Mesenchymal stem cell (in vitro differentiated cells and primary cell): ENCODE measurements around the gene JMJD8.

Experiments
- DNase-seq: peaks from one replicate; pipeline ENCODE4 v3.0.0-alpha.2; 2013
- H2AFZ ChIP-seq: one replicate; pipeline ENCODE4 v1.6.1; 2013; ENCODE audit warnings: low read depth, mild to moderate bottlenecking, control low read depth, inconsistent platforms, low read length, moderate library complexity
- H2AK5ac ChIP-seq: 2 replicates; pipeline ENCODE4 v1.6.1; 2013; ENCODE audit warnings: low read length, moderate library complexity, mild to moderate bottlenecking, inconsistent platforms; ENCODE audit not compliant: severe bottlenecking
- H2BK120ac ChIP-seq: one replicate; pipeline ENCODE4 v1.6.1; 2013; ENCODE audit warnings: low read depth, mild to moderate bottlenecking, inconsistent platforms, low read length, moderate library complexity
- H2BK12ac ChIP-seq, 2 experiments: one replicate each; pipeline ENCODE4 v1.6.1; 2013; ENCODE audit warnings: inconsistent platforms in 2 of 2, low read length in 2 of 2, mild to moderate bottlenecking in 2 of 2, moderate library complexity in 2 of 2, control low read depth in 1 of 2
- H2BK15ac ChIP-seq: one replicate; pipeline ENCODE4 v1.6.1; 2013; ENCODE audit warnings: mild to moderate bottlenecking, low read depth, inconsistent platforms; ENCODE audit not compliant: poor library complexity, severe bottlenecking
- H2BK5ac ChIP-seq: 2 replicates; pipeline ENCODE4 v1.6.1; 2013; ENCODE audit warnings: low read depth, mild to moderate bottlenecking, low read length, control low read depth, inconsistent platforms; ENCODE audit not compliant: poor library complexity, severe bottlenecking
- H3K14ac ChIP-seq, 2 experiments: one replicate each; pipeline ENCODE4 v1.6.1; 2013; ENCODE audit warnings: inconsistent platforms in 2 of 2, low read length in 2 of 2, control low read depth in 1 of 2, mild to moderate bottlenecking in 1 of 2, moderate library complexity in 1 of 2
- H3K18ac ChIP-seq, 2 experiments: one replicate each; pipeline ENCODE4 v1.6.1; 2013; ENCODE audit warnings: inconsistent platforms in 2 of 2, low read length in 2 of 2, control low read depth in 1 of 2, low read depth in 1 of 2, mild to moderate bottlenecking in 1 of 2
- H3K23ac ChIP-seq, 2 experiments: one replicate each; pipeline ENCODE4 v1.6.1; 2013; ENCODE audit warnings: inconsistent platforms in 2 of 2, low read length in 2 of 2, mild to moderate bottlenecking in 2 of 2, moderate library complexity in 2 of 2, control low read depth in 1 of 2
- H3K27ac ChIP-seq: 2 replicates; pipeline ENCODE4 v1.5.1; 2013; ENCODE audit warnings: mild to moderate bottlenecking, moderate library complexity, low read length, control low read depth, inconsistent platforms; ENCODE audit not compliant: poor library complexity, severe bottlenecking
- H3K27me3 ChIP-seq, 2 experiments: 2 replicates each; pipeline versions ENCODE4 v1.6.1 to v1.7.0; 2013; ENCODE audit warnings: low read length in 2 of 2, mild to moderate bottlenecking in 2 of 2, moderate library complexity in 2 of 2, control low read depth in 1 of 2, inconsistent platforms in 1 of 2; ENCODE audit not compliant: control insufficient read depth in 1 of 2, insufficient read depth in 1 of 2
- H3K36me3 ChIP-seq, 2 experiments: 2 replicates each; pipeline versions ENCODE4 v1.6.1 to v1.7.0; 2013; ENCODE audit warnings: low read length in 2 of 2, control low read depth in 1 of 2, inconsistent platforms in 1 of 2, low read depth in 1 of 2, mild to moderate bottlenecking in 1 of 2; ENCODE audit not compliant: insufficient read depth in 2 of 2, control insufficient read depth in 1 of 2
- H3K4ac ChIP-seq, 2 experiments: one replicate each; pipeline ENCODE4 v1.6.1; 2013; ENCODE audit warnings: inconsistent platforms in 2 of 2, low read length in 2 of 2, mild to moderate bottlenecking in 2 of 2, moderate library complexity in 2 of 2, control low read depth in 1 of 2, low read depth in 1 of 2
- H3K4me1 ChIP-seq: 2 replicates; pipeline ENCODE4 v1.6.1; 2013; ENCODE audit warnings: low read depth, low read length, control low read depth; ENCODE audit not compliant: control insufficient read depth, insufficient read depth
- H3K4me2 ChIP-seq: 2 replicates; pipeline ENCODE4 v1.6.1; 2013; ENCODE audit warnings: low read length, mild to moderate bottlenecking, inconsistent platforms; ENCODE audit not compliant: poor library complexity, severe bottlenecking
- H3K4me3 ChIP-seq, 2 experiments: 2 replicates each; pipeline versions ENCODE4 v1.5.1 to v1.7.0; 2013; ENCODE audit warnings: low read length in 2 of 2, mild to moderate bottlenecking in 2 of 2, control low read depth in 1 of 2, low read depth in 1 of 2; ENCODE audit not compliant: insufficient read depth in 1 of 2
- H3K79me1 ChIP-seq: replicated peaks from 2 replicates; pipeline ENCODE4 v1.6.1; 2013; ENCODE audit warnings: mild to moderate bottlenecking, control low read depth, low read length, inconsistent platforms; ENCODE audit not compliant: poor library complexity, severe bottlenecking
- H3K9ac ChIP-seq: 2 replicates; pipeline ENCODE4 v1.7.0; 2013; ENCODE audit warnings: mild to moderate bottlenecking, low read length, moderate library complexity
- H3K9me3 ChIP-seq: 2 replicates; pipeline ENCODE4 v1.7.0; 2013; ENCODE audit warnings: mild to moderate bottlenecking, low read length; ENCODE audit not compliant: control insufficient read depth
- H4K8ac ChIP-seq: one replicate; pipeline ENCODE4 v1.6.1; 2013; ENCODE audit warnings: inconsistent platforms, mild to moderate bottlenecking, low read length, moderate library complexity
- H4K91ac ChIP-seq: one replicate; pipeline ENCODE4 v1.6.1; 2013; ENCODE audit warnings: mild to moderate bottlenecking, low read length, inconsistent platforms
- WGBS: methylation state at CpG from one replicate; pipeline ENCODE4 v1.1.7; 2013; ENCODE audit warnings: mixed read lengths; 5-methylcytosine and 5-hydroxymethylcytosine counted together

The JMJD8 gene

DNA sequence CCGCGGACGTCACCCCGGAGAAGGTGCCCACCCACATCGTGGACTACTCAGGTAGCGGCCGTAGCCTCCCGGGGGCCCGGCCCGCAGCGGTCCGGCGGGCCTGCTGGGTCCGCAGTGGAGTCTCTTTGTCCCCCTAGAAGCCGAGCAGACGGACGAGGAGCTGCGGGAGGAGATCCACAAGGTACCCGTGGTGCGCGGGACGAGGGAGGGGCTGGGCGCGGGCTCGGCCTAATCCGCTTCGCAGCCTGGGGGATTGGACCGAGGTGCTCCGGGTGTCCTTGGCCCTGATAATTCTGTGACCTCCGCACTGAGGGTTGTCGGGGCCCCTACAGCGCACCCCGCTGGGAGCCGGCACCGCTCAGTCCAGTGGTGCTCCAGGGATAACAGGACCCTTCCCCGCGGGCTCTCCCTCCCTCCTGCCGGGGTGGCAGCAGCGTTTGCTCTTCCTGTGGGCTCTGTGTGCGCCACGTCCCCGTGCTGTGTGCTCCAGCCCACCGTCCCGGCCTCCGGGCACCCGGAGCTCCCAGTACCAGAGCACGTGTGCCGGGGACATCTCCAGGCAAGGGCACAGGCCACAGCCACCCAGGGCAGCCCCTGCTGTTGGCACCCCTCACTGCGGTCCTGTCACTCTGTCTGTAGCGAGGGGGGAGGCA, 15.5 kb downstream of the JMJD8 start:
- whole genome bisulfite sequencing: 13% methylated on average over 50 of the region's 50 CpGs
- peaks cover 22% of the 10 kb centered on the region for H3K4me1 ChIP-seq

DNA sequence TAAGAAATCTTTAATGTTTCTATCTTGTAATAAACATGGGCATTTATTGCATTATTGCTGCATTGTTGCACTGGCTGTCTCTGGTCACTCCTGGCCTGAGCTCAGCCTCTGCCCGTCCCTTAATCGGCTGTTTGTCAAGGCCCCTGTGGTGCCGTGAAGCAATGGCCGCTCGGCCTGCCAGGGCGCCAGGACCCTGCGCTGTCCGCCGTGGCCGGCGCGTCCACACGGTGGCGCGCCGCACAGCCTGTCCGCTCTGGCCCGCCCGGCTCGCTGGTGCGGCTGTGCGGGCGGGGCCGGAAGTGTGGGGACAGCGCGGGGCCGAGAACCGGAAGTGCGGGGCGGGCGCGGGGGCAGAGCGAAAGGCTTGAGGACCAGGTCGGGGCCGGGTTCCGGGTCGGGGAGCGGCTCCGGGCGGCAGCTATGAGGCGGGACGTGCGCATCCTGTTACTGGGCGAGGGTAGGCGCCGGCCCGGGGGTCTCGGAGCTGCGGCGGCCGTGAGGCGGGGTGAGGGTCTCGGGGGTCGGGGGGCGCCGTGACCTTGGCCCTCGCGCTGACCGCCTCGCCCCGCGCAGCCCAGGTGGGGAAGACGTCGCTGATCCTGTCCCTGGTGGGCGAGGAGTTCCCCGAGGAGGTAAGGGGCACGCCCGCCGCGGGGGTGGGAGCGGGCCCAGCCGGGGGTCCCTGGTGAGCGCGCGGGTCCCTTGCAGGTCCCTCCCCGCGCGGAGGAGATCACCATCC, 16.2 kb downstream of the JMJD8 start, which contains the start of gene RHOT2:
Gene RHOT2, plus strand, starts transcription at position 353 of the 739 bp plus-strand sequence. Its CDS starts 68 bp downstream, at position 421.
- Histone ChIP-seq H3K27ac (no peak within 1 kb of the TSS), H3K4me3 (peak within 1 kb of the TSS; percentile 86 to 98), H4K8ac (peak within 1 kb of the TSS; percentile 100), H3K4me2 (peak within 1 kb of the TSS; percentile 84), H3K18ac (peak within 1 kb of the TSS; percentile 84 to 94), H3K4ac (peak within 1 kb of the TSS; percentile 90 to 97), H3K14ac (peak within 1 kb of the TSS; percentile 78 to 89), H2AFZ (peak within 1 kb of the TSS; percentile 18), H3K4me1 (peaks cover 17% of the 10 kb centered on the region), H4K91ac (peak within 1 kb of the TSS; percentile 95), H3K9me3 (no peaks in the 10 kb centered on the region), H3K36me3 (peaks cover 37 to 55% of the 10 kb centered on the region in 2 experiments), H2BK12ac (peak within 1 kb of the TSS in 1 of 2 experiments; percentile 42), H3K9ac (peak within 1 kb of the TSS; percentile 91), H2BK15ac (peak within 1 kb of the TSS; percentile 54), H2BK5ac (no peak within 1 kb of the TSS), H2AK5ac (peak within 1 kb of the TSS; percentile 18), H3K27me3 (no peaks in the 10 kb centered on the region), H2BK120ac (peak within 1 kb of the TSS; percentile 62), H3K79me1 (peaks cover 21% of the 10 kb centered on the region), H3K23ac (peak within 1 kb of the TSS in 1 of 2 experiments; percentile 89)
- DNase-seq: peak; percentile 88
- WGBS: under 1% methylated on average over 68 of the region's 78 CpGs

More for the DNA sequence above, 15.5 kb downstream of the JMJD8 start:
- peaks cover 23% of the 10 kb centered on the region for H3K79me1 ChIP-seq
- no peak overlapping the region for H3K27ac ChIP-seq
- H2AFZ ChIP-seq: peak overlapping the region; percentile 18
- peak overlapping the region; percentile 54 for H2BK15ac ChIP-seq
- no peak overlapping the region for H2AK5ac ChIP-seq
- H2BK12ac ChIP-seq: peak overlapping the region in 1 of 2 experiments; percentile 31
- peak overlapping the region; percentile 84 for H3K4me2 ChIP-seq
- peak overlapping the region; percentile 91 for H3K9ac ChIP-seq
- H2BK5ac ChIP-seq: no peak overlapping the region
- DNase-seq: no peak
- H3K4ac ChIP-seq: peak overlapping the region; percentile 80 to 97
- no peaks in the 10 kb centered on the region for H3K9me3 ChIP-seq
- peak overlapping the region; percentile 62 for H2BK120ac ChIP-seq
- peak overlapping the region; percentile 86 to 98 for H3K4me3 ChIP-seq
- peak overlapping the region; percentile 88 for H4K91ac ChIP-seq
- H3K36me3 ChIP-seq: peaks cover 43 to 59% of the 10 kb centered on the region in 2 experiments
- H3K27me3 ChIP-seq: no peaks in the 10 kb centered on the region
- H3K23ac ChIP-seq: peak overlapping the region in 1 of 2 experiments; percentile 89
- H3K14ac ChIP-seq: peak overlapping the region; percentile 78 to 89
- peak overlapping the region; percentile 84 to 94 for H3K18ac ChIP-seq
- H4K8ac ChIP-seq: peak overlapping the region; percentile 27

GRCh38 chr16:667113-667779, 16.9 kb downstream of the JMJD8 start:
- H3K9me3 ChIP-seq: no peaks in the 10 kb centered on the region
- H2AFZ ChIP-seq: no peak overlapping the region
- no peak for DNase-seq
- H3K4me2 ChIP-seq: no peak overlapping the region
- H2BK120ac ChIP-seq: no peak overlapping the region
- peak overlapping the region; percentile 95 for H4K91ac ChIP-seq
- peaks cover 16% of the 10 kb centered on the region for H3K4me1 ChIP-seq
- H3K23ac ChIP-seq: no peak overlapping the region
- H3K27me3 ChIP-seq: no peaks in the 10 kb centered on the region
- WGBS: 86% methylated on average over 21 of the region's 22 CpGs
- no peak overlapping the region for H2BK15ac ChIP-seq
- H3K27ac ChIP-seq: no peak overlapping the region
- H3K36me3 ChIP-seq: peaks cover 30 to 54% of the 10 kb centered on the region in 2 experiments
- H3K14ac ChIP-seq: no peak overlapping the region
- peak overlapping the region; percentile 100 for H4K8ac ChIP-seq
- H3K18ac ChIP-seq: peak overlapping the region; percentile 5 to 58
- peak overlapping the region in 1 of 2 experiments; percentile 86 for H3K4me3 ChIP-seq
- H3K9ac ChIP-seq: peak overlapping the region; percentile 67
- H2BK5ac ChIP-seq: no peak overlapping the region
- H3K4ac ChIP-seq: peak overlapping the region; percentile 29 to 90
- H3K79me1 ChIP-seq: peaks cover 20% of the 10 kb centered on the region
- peak overlapping the region; percentile 18 for H2AK5ac ChIP-seq
- H2BK12ac ChIP-seq: peak overlapping the region in 1 of 2 experiments; percentile 42
